ENCODE data around the gene PDE6D.

DNA sequence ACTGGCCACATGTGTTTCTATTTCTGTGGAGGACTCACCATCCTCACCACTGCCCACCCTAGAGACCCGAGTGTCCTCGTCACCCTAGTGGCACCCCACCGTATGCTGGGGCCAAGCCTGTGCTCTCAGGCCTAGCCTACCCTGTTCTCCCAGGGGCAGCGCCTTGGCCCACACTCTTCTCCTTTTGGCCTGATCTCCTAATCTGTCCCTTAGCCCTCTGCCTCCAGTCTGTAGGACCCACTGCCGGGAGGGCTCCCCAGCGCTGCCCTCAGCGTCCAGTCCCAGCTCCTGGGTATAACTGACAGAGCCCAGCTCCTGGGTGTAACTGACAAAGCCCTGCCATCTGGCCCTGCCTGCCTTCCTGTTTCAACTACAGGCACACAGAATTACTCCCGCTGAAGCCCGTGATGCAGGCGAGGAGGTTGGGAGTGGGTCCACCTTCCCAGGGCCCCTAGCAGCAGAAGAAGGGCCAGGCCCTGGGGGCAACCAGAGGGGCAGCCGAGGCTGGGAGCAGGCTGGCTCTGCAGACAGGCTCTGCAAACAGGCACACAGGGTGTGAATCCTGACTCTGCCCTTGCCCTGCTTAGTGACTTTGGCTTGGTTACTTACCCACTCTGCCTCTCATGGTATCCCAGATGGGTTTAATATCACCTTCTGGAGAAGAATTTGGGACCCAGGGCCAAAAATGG, 98.3 kb downstream of the PDE6D start:
- TF ChIP-seq, protein P1, sequence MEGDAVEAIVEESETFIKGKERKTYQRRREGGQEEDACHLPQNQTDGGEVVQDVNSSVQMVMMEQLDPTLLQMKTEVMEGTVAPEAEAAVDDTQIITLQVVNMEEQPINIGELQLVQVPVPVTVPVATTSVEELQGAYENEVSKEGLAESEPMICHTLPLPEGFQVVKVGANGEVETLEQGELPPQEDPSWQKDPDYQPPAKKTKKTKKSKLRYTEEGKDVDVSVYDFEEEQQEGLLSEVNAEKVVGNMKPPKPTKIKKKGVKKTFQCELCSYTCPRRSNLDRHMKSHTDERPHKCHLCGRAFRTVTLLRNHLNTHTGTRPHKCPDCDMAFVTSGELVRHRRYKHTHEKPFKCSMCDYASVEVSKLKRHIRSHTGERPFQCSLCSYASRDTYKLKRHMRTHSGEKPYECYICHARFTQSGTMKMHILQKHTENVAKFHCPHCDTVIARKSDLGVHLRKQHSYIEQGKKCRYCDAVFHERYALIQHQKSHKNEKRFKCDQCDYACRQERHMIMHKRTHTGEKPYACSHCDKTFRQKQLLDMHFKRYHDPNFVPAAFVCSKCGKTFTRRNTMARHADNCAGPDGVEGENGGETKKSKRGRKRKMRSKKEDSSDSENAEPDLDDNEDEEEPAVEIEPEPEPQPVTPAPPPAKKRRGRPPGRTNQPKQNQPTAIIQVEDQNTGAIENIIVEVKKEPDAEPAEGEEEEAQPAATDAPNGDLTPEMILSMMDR (conservative IDR thresholded peaks at IDR 0.05; ENCODE audit: low read length), result no peak
- no peak for TF ChIP-seq EZH2phosphoT487 (IDR thresholded peaks at IDR 0.05; ENCODE audit: borderline replicate concordance)

Measured in Loucy (cell line).